ENCODE measurements around the gene LCTL.

DNA sequence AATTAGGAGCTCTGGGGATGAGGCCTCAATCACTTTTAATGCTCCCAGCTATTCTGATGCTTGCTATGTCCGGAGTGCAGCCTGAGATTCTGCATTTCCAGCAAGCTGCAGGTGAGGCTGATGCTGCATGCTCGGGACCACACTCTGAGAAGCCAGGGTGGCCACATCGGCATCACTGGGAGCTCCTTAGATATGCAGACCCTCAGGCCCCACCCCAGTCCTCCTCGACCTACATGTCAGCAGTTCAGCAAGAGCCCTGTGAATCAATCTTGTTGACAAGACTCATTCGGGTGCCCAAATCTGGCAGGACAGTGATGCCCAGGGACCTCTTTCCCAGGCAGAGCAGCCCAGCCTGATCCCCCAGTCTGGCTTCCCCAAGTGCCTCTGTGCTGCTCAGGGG is 44.1 kb upstream of the LCTL start:
- TF ChIP-seq, protein P1, sequence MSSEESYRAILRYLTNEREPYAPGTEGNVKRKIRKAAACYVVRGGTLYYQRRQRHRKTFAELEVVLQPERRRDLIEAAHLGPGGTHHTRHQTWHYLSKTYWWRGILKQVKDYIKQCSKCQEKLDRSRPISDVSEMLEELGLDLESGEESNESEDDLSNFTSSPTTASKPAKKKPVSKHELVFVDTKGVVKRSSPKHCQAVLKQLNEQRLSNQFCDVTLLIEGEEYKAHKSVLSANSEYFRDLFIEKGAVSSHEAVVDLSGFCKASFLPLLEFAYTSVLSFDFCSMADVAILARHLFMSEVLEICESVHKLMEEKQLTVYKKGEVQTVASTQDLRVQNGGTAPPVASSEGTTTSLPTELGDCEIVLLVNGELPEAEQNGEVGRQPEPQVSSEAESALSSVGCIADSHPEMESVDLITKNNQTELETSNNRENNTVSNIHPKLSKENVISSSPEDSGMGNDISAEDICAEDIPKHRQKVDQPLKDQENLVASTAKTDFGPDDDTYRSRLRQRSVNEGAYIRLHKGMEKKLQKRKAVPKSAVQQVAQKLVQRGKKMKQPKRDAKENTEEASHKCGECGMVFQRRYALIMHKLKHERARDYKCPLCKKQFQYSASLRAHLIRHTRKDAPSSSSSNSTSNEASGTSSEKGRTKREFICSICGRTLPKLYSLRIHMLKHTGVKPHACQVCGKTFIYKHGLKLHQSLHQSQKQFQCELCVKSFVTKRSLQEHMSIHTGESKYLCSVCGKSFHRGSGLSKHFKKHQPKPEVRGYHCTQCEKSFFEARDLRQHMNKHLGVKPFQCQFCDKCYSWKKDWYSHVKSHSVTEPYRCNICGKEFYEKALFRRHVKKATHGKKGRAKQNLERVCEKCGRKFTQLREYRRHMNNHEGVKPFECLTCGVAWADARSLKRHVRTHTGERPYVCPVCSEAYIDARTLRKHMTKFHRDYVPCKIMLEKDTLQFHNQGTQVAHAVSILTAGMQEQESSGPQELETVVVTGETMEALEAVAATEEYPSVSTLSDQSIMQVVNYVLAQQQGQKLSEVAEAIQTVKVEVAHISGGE (CRISPR knock-in tag; IDR thresholded peaks at IDR 0.05) = no peak
- no peak for TF ChIP-seq TAF1 (IDR thresholded peaks at IDR 0.05; ENCODE audit: borderline replicate concordance, low read depth, low read length)
- no peak for TF ChIP-seq HCFC1 (IDR thresholded peaks at IDR 0.05; ENCODE audit: low read length)
- no peak for TF ChIP-seq ZNF217 (IDR thresholded peaks at IDR 0.05)
- TF ChIP-seq, protein P2, sequence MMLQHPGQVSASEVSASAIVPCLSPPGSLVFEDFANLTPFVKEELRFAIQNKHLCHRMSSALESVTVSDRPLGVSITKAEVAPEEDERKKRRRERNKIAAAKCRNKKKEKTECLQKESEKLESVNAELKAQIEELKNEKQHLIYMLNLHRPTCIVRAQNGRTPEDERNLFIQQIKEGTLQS (IDR thresholded peaks at IDR 0.05; ENCODE audit: borderline replicate concordance, extremely low read depth, low read depth, low read length) = no peak
- TF ChIP-seq NR2F1 (conservative IDR thresholded peaks at IDR 0.05) = no peak
- TF ChIP-seq NBN (IDR thresholded peaks at IDR 0.05) = no peak
- TF ChIP-seq, protein P3, sequence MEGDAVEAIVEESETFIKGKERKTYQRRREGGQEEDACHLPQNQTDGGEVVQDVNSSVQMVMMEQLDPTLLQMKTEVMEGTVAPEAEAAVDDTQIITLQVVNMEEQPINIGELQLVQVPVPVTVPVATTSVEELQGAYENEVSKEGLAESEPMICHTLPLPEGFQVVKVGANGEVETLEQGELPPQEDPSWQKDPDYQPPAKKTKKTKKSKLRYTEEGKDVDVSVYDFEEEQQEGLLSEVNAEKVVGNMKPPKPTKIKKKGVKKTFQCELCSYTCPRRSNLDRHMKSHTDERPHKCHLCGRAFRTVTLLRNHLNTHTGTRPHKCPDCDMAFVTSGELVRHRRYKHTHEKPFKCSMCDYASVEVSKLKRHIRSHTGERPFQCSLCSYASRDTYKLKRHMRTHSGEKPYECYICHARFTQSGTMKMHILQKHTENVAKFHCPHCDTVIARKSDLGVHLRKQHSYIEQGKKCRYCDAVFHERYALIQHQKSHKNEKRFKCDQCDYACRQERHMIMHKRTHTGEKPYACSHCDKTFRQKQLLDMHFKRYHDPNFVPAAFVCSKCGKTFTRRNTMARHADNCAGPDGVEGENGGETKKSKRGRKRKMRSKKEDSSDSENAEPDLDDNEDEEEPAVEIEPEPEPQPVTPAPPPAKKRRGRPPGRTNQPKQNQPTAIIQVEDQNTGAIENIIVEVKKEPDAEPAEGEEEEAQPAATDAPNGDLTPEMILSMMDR (IDR thresholded peaks at IDR 0.05 in 2 of 3, conservative IDR thresholded peaks at IDR 0.05 in 1 of 3; ENCODE audit: control insufficient read depth in 2 of 3, extremely low read depth in 1 of 3, insufficient read depth in 1 of 3, low read depth in 3 of 3, low read length in 3 of 3) = no peak
- TF ChIP-seq BHLHE40 (IDR thresholded peaks at IDR 0.05; ENCODE audit: borderline replicate concordance in 1 of 2, low read depth in 2 of 2, low read length in 1 of 2) = no peak
- TF ChIP-seq, protein P4, sequence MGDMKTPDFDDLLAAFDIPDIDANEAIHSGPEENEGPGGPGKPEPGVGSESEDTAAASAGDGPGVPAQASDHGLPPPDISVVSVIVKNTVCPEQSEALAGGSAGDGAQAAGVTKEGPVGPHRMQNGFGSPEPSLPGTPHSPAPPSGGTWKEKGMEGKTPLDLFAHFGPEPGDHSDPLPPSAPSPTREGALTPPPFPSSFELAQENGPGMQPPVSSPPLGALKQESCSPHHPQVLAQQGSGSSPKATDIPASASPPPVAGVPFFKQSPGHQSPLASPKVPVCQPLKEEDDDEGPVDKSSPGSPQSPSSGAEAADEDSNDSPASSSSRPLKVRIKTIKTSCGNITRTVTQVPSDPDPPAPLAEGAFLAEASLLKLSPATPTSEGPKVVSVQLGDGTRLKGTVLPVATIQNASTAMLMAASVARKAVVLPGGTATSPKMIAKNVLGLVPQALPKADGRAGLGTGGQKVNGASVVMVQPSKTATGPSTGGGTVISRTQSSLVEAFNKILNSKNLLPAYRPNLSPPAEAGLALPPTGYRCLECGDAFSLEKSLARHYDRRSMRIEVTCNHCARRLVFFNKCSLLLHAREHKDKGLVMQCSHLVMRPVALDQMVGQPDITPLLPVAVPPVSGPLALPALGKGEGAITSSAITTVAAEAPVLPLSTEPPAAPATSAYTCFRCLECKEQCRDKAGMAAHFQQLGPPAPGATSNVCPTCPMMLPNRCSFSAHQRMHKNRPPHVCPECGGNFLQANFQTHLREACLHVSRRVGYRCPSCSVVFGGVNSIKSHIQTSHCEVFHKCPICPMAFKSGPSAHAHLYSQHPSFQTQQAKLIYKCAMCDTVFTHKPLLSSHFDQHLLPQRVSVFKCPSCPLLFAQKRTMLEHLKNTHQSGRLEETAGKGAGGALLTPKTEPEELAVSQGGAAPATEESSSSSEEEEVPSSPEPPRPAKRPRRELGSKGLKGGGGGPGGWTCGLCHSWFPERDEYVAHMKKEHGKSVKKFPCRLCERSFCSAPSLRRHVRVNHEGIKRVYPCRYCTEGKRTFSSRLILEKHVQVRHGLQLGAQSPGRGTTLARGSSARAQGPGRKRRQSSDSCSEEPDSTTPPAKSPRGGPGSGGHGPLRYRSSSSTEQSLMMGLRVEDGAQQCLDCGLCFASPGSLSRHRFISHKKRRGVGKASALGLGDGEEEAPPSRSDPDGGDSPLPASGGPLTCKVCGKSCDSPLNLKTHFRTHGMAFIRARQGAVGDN (IDR thresholded peaks at IDR 0.05) = no peak

Data from GM12878 (cell line).